ENCODE measurements around the gene MACROD2.
"Not testable (repeated sequence)": the region's sequence is repeated elsewhere in the genome, so short reads cannot be mapped to it uniquely, and the experiment has no call there.

MACROD2 gene

GRCh38 chr20:14266246-14266645 is 270.9 kb downstream of the MACROD2 start:
- no peak for DNase-seq (ENCODE audit: low spot score)

- DNase-seq (ENCODE audit: low spot score) = not testable (repeated sequence)
Observed at GRCh38 chr20:14270751-14271150, 275.4 kb downstream of the MACROD2 start.

GRCh38 chr20:14282140-14282539 is 286.8 kb downstream of the MACROD2 start:
- no peak for DNase-seq (ENCODE audit: low spot score)

- DNase-seq (ENCODE audit: low spot score) = no peak
Observed at GRCh38 chr20:14284443-14284842, 289.1 kb downstream of the MACROD2 start.

GRCh38 chr20:14288341-14289330 is 293.3 kb downstream of the MACROD2 start:
- no peak for DNase-seq (ENCODE audit: low spot score)

- no peak for DNase-seq (ENCODE audit: low spot score)
Observed at GRCh38 chr20:14291502-14291901, 296.2 kb downstream of the MACROD2 start.

GRCh38 chr20:14295238-14295637 is 299.9 kb downstream of the MACROD2 start:
- DNase-seq (ENCODE audit: low spot score) = no peak

GRCh38 chr20:14295770-14296309 is 300.5 kb downstream of the MACROD2 start:
- DNase-seq (ENCODE audit: low spot score) = no peak

- no peak for DNase-seq (ENCODE audit: low spot score)
Observed at GRCh38 chr20:14299831-14300230, 304.5 kb downstream of the MACROD2 start.

- no peak for DNase-seq (ENCODE audit: low spot score)
Observed at GRCh38 chr20:14303106-14303505, 307.8 kb downstream of the MACROD2 start.

GRCh38 chr20:14303651-14304050 is 308.3 kb downstream of the MACROD2 start:
- no peak for DNase-seq (ENCODE audit: low spot score)

GRCh38 chr20:14304472-14304871 is 309.2 kb downstream of the MACROD2 start:
- DNase-seq (ENCODE audit: low spot score) = no peak

- DNase-seq (ENCODE audit: low spot score) = no peak
Observed at GRCh38 chr20:14307956-14308355, 312.6 kb downstream of the MACROD2 start.

- DNase-seq (ENCODE audit: low spot score) = no peak
Observed at GRCh38 chr20:14310977-14311627, 315.8 kb downstream of the MACROD2 start.

GRCh38 chr20:14312001-14312400 is 316.7 kb downstream of the MACROD2 start:
- no peak for DNase-seq (ENCODE audit: low spot score)

- DNase-seq (ENCODE audit: low spot score) = no peak
Observed at GRCh38 chr20:14313341-14314020, 318.2 kb downstream of the MACROD2 start.

- DNase-seq (ENCODE audit: low spot score) = no peak
Observed at GRCh38 chr20:14319704-14320103, 324.4 kb downstream of the MACROD2 start.

GRCh38 chr20:14331646-14332045 is 336.3 kb downstream of the MACROD2 start:
- DNase-seq (ENCODE audit: low spot score) = no peak

GRCh38 chr20:14332866-14333265 is 337.6 kb downstream of the MACROD2 start:
- DNase-seq (ENCODE audit: low spot score) = no peak

GRCh38 chr20:14333721-14334120 is 338.4 kb downstream of the MACROD2 start:
- DNase-seq (ENCODE audit: low spot score) = no peak

- DNase-seq (ENCODE audit: low spot score) = no peak
Observed at GRCh38 chr20:14334306-14334930, 339.1 kb downstream of the MACROD2 start.

GRCh38 chr20:14335052-14335451 is 339.7 kb downstream of the MACROD2 start:
- DNase-seq (ENCODE audit: low spot score) = no peak
